Right lobe of liver (tissue), 4 donors: ENCODE data around the gene CABP4.

Experiments used
- CTCF ChIP-seq, 4 donors: fragments of 200-600 bp in 3 of 4; fragments of 450-650 bp in 1 of 4; IDR thresholded peaks; one replicate each; pipeline versions ENCODE4 v1.5.1 to v1.8.0; 2016 to 2022; ENCODE audit warnings: antibody characterized with exemption in 4 of 4, mild to moderate bottlenecking in 2 of 4
- POLR2A ChIP-seq: fragments of 450-650 bp; IDR thresholded peaks from one replicate; pipeline ENCODE4 v1.6.1; 2017; ENCODE audit warnings: antibody characterized with exemption, mild to moderate bottlenecking
- donor health status: DM: no; HTN: no; CAD: no.
- donor health status: DM: no; HTN: no; CAD: no.
- donor health status: DM: no; HTN: yes; CAD: no.

GRCh38 chr11:67492801-67493547, 37.8 kb downstream of the CABP4 start:
- TF ChIP-seq POLR2A (no peak), CTCF (IDR thresholded peaks at IDR 0.05) (no peak)
